Natural killer cell (primary cell): ENCODE measurements around the gene SPATA2. TPM values are rescaled to one million over a fixed set of nuclear protein-coding genes. Genes with fewer than 3 reads are reported as not detected.
A peak's percentile ranks its signal among the peaks of the same experiment; 100 is the strongest.

Source experiments
- ATAC-seq, 3 donors: fragments of 150-1000 bp in 2 of 3; fragments of 200-7000 bp in 1 of 3; cut with Tn5 transposase; 1 replicate in 1 of 3; 2 replicates in 2 of 3; pipeline ENCODE4 v1.10.0; 2021; ENCODE audit warnings: mild to moderate bottlenecking in 2 of 3, moderate library complexity in 2 of 3
- DNase-seq, 2 donors: peaks; one replicate each; pipeline versions ENCODE4 v3.0.0 to v3.0.0-alpha.2; 2013 to 2021; ENCODE audit warnings: mixed read lengths in 1 of 2
- H3K27ac ChIP-seq: one replicate; pipeline ENCODE4 v1.5.1; 2013; ENCODE audit warnings: mild to moderate bottlenecking, low read length
- H3K27me3 ChIP-seq: one replicate; pipeline ENCODE4 v1.6.1; 2013; ENCODE audit warnings: low read length; ENCODE audit not compliant: control insufficient read depth, insufficient read depth
- H3K36me3 ChIP-seq: one replicate; pipeline ENCODE4 v1.6.1; 2013; ENCODE audit warnings: low read length; ENCODE audit not compliant: control insufficient read depth, insufficient read depth
- H3K4me1 ChIP-seq: one replicate; pipeline ENCODE4 v1.6.1; 2013; ENCODE audit warnings: low read length; ENCODE audit not compliant: control insufficient read depth, insufficient read depth
- H3K4me3 ChIP-seq: one replicate; pipeline ENCODE4 v1.5.1; 2013; ENCODE audit warnings: low read length
- H3K9me3 ChIP-seq: one replicate; pipeline ENCODE4 v1.6.1; 2013; ENCODE audit warnings: low read length; ENCODE audit not compliant: control insufficient read depth, insufficient read depth
- H3K27ac Mint-ChIP-seq, 2 donors: one replicate each; pipeline ENCODE4 v1.8.0; 2022; ENCODE audit warnings: mild to moderate bottlenecking in 2 of 2, mixed read lengths in 2 of 2, moderate library complexity in 1 of 2
- H3K27me3 Mint-ChIP-seq, 2 donors: one replicate each; pipeline ENCODE4 v1.8.0; 2022; ENCODE audit warnings: low read depth in 2 of 2, mixed read lengths in 2 of 2
- H3K36me3 Mint-ChIP-seq: one replicate; pipeline ENCODE4 v1.8.0; 2022; ENCODE audit warnings: mixed read lengths
- H3K4me1 Mint-ChIP-seq, 2 donors: one replicate each; pipeline ENCODE4 v1.8.0; 2022; ENCODE audit warnings: mixed read lengths in 2 of 2
- H3K4me3 Mint-ChIP-seq: one replicate; pipeline ENCODE4 v1.8.0; 2022; ENCODE audit warnings: mild to moderate bottlenecking, moderate library complexity, mixed read lengths
- H3K9me3 Mint-ChIP-seq, 2 donors: one replicate each; pipeline ENCODE4 v1.8.0; 2022; ENCODE audit warnings: mixed read lengths in 2 of 2
- WGBS: methylation state at CpG from one replicate; pipeline ENCODE4 v1.1.7; 2013; ENCODE audit warnings: missing lambda C conversion rate; ENCODE audit not compliant: insufficient coverage; 5-methylcytosine and 5-hydroxymethylcytosine counted together
- intact Hi-C: fragments of 100-400 bp; cut with micrococcal nuclease; formaldehyde crosslinking; loops from one replicate; pipeline ENCODE4 v1.14.2; 2022
- total RNA-seq, 4 donors: library from RNA; stranded (reverse); fragments of 120-200 nt in 1 of 4; gene quantifications; one replicate each; pipeline versions ENCODE4 v1.2.3 to v1.2.4, GENCODE V29; 2013 to 2022
- TF ChIP-seq, protein P1 (sequence below): fragments of 200-600 bp; IDR thresholded peaks from one replicate; pipeline ENCODE4 v1.8.0; 2022; ENCODE audit warnings: antibody characterized with exemption

Gene SPATA2
- total RNA-seq, 3 donors from 2014 or later (not counting 1 experiment from before 2014, with no cell fraction given), result 16.4 to 25.8 (median 25.1) TPM

DNA sequence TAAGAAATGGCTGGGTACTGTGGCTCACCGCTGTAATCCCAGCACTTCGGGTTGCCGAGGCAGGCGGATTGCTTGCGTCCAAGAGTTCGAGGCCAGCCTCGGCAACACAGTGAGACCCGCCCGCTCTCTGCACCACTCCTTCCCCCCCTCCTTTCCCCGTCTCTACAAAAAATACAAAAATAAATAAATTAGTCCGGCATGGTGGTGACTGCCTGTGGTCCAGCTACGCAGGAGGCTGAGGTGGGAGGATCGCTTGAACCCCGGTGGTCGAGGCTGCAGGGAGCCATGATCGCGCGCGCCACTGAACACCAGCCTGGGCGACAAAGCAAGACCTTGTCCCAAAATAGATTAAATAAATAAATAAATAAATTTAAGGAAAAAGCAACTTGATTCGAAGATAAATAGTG is 20.4 kb upstream of the SPATA2 start:
- H3K27me3 ChIP-seq, result no peaks in the 10 kb centered on the region
- Mint-ChIP-seq H3K4me3 (peak overlapping the region; percentile 95), H3K9me3 (no peaks in the 10 kb centered on the region), H3K27me3 (no peaks in the 10 kb centered on the region), H3K4me1 (peaks cover 37 to 38% of the 10 kb centered on the region in 2 donors), H3K36me3 (no peaks in the 10 kb centered on the region), H3K27ac (peak overlapping the region; percentile 88 to 90)
- H3K36me3 ChIP-seq, result no peaks in the 10 kb centered on the region
- peak overlapping the region; percentile 56 for H3K27ac ChIP-seq
- H3K9me3 ChIP-seq, result no peaks in the 10 kb centered on the region
- DNase-seq, result no peak
- 41% methylated on average over 15 of the region's 21 CpGs for WGBS
- peak in 2 of 3 donors; percentile 1 to 7 for ATAC-seq
- peaks cover 36% of the 10 kb centered on the region for H3K4me1 ChIP-seq
- TF ChIP-seq, protein P1, sequence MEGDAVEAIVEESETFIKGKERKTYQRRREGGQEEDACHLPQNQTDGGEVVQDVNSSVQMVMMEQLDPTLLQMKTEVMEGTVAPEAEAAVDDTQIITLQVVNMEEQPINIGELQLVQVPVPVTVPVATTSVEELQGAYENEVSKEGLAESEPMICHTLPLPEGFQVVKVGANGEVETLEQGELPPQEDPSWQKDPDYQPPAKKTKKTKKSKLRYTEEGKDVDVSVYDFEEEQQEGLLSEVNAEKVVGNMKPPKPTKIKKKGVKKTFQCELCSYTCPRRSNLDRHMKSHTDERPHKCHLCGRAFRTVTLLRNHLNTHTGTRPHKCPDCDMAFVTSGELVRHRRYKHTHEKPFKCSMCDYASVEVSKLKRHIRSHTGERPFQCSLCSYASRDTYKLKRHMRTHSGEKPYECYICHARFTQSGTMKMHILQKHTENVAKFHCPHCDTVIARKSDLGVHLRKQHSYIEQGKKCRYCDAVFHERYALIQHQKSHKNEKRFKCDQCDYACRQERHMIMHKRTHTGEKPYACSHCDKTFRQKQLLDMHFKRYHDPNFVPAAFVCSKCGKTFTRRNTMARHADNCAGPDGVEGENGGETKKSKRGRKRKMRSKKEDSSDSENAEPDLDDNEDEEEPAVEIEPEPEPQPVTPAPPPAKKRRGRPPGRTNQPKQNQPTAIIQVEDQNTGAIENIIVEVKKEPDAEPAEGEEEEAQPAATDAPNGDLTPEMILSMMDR, result no peak
- intact Hi-C loops, result loop anchor here (1.0 kb wide), 1 partner anchor 20 kb away; the partner anchor contains the start of gene SPATA2
- H3K4me3 ChIP-seq, result peak overlapping the region; percentile 99

DNA sequence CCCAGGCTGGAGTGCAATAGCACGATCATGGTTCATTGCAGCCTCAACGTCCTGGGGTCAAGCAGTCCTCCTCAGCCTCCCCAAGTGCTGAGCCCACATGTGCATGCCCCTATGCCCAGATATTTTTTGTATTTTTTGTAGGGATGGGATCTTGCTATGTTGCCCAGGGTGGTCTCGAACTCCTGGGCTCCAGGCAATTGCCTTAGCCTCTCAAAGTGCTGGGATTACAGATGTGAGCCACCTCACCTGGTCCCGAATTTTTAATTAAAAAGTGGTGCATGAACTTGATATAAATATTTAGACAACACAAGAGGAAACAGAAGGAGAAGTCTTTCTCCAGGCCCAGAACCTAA is 13.8 kb upstream of the SPATA2 start:
- Mint-ChIP-seq H3K9me3 (no peaks in the 10 kb centered on the region), H3K4me3 (no peak overlapping the region), H3K36me3 (no peaks in the 10 kb centered on the region), H3K4me1 (no peaks in the 10 kb centered on the region), H3K27ac (no peak overlapping the region), H3K27me3 (no peaks in the 10 kb centered on the region)
- intact Hi-C loops, result loop anchor here (10.0 kb wide), 1 partner anchor 594 kb away; no protein-coding TSS in a partner anchor
- 33% methylated on average over 3 of the region's 4 CpGs for WGBS
- TF ChIP-seq, protein P1, result no peak
- Histone ChIP-seq H3K4me3 (no peak overlapping the region), H3K4me1 (no peaks in the 10 kb centered on the region), H3K27me3 (no peaks in the 10 kb centered on the region), H3K36me3 (no peaks in the 10 kb centered on the region), H3K27ac (no peak overlapping the region), H3K9me3 (no peaks in the 10 kb centered on the region)
- ATAC-seq (no peak), DNase-seq (no peak)

DNA sequence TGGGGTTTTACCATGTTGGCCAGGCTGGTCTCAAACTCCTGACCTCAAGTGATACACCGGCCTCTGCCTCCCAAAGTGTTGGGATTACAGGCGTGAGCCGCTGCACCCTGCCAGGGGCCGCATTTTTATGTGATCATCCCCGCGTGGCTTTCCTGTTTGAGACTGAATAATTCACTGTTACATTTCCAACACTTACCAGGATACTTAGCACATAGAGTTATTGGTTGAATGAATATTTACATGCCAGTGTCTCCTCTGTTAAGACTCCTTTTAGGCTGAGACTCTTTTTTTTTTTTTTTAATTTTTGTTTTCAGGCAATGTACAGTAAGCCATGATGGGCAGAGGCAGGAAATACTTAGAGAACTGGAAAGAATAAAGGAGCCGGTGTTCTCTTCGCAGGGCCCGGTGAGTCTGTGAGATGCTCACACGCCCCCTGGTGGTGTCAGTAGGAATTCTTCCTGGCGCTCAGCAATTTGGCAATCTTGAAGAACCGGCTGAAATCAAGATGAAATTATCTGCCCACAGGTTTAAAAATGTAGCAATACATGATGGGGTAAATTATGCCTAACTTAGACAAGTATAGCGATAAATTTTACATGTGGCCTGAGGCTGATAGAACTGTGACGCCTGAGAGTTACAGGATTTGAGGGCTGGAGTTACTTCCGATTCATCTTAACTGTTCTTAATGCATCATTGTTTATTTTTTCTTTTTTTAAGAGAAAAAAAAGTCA is 13.2 kb upstream of the SPATA2 start:
- H3K27me3 Mint-ChIP-seq, result no peaks in the 10 kb centered on the region
- H3K27me3 ChIP-seq, result no peaks in the 10 kb centered on the region
- H3K36me3 Mint-ChIP-seq, result no peaks in the 10 kb centered on the region
- ATAC-seq (peak; percentile 90 to 98 (median 91)), DNase-seq (peak; percentile 72 to 92)
- H3K36me3 ChIP-seq, result no peaks in the 10 kb centered on the region
- H3K9me3 ChIP-seq, result no peaks in the 10 kb centered on the region
- no peaks in the 10 kb centered on the region for H3K4me1 ChIP-seq
- H3K4me3 Mint-ChIP-seq, result no peak overlapping the region
- H3K27ac ChIP-seq, result no peak overlapping the region
- TF ChIP-seq, protein P1, result peak; percentile 96
- H3K4me3 ChIP-seq, result no peak overlapping the region
- no peaks in the 10 kb centered on the region for H3K4me1 Mint-ChIP-seq
- H3K27ac Mint-ChIP-seq, result no peak overlapping the region
- H3K9me3 Mint-ChIP-seq, result no peaks in the 10 kb centered on the region
- 19% methylated on average over 15 of the region's 15 CpGs for WGBS
- intact Hi-C loops, result loop anchor here (1.0 to 10.0 kb wide), 3 partner anchors 317 to 594 kb away; no protein-coding TSS in a partner anchor
